Fibroblast of skin of right quadriceps (primary cell): ENCODE results near the gene RAPGEF1.

ENCODE experiments used
- DNase-seq: peaks from one replicate; pipeline ENCODE4 v3.0.0-alpha.2; 2013

The RAPGEF1 gene

DNA sequence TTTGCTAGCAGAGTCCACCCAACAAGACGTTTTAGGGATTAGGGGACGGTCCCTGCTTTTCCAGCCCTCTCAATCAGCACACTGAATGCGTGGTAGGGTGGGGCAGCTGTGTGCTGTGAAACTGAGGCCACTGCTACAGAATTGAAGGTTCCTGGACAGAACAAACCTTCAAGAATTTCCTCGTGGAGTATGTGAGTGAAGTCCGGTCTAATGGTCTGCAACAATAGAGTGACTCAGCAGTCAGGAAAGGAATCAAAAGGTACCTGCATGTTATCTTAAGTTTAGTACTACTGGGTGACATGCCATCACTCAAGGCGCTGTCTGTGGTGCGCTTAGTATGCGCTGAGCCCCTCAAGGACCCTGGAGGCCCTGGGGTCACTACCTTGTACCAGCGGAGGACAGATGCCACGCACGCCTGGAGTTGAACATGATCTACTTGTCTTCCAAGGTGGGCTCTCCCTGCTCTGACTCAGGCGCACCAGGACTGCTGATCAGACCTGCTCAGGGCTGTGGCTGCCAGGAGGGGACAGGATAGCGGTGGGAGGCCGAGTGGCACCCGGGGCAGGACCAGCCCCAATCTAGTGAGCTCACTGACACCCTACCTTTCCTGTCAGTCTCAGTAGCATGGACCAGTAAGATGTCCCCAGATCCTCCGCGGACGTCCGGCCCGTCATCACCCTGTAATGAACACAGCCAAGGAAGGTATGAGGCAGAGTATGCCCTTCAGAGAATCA is 144.0 kb downstream of the RAPGEF1 start:
- no peak for DNase-seq

DNA sequence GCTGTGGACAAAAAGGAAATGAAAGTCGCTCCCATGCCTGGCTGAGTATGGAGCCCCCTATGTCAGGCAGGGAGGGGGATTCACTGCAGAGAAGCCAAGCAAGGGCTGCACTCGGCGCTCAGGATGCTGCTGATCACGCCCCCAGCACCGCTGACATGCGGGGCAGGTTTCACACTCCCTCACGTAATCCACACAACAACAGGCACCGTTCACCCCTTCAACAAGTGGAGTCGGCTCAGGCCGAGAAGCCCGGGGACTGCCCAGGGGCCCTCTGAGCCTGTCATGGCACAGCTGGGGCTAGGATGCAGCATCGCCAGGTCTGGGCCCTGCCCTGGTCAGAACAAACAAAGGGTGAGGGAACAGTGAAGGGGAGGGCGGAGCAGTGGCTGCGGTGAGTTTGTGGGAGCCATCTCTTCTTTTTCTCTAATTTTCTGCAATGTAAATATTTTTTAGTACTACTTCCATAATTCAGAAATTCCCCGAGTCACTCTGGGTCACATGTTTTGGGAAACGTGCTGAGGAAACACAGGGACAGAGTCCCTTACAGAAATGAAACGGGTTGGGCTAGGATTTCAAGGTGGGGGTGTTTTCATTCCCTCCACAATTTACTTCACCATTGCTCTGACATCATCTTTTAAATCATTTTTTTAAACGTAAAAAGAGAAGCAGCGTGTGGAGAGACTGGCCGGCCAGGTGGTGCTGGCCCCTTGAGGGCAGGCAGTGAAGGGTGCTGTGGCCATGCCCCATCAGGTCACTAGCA is 144.8 kb downstream of the RAPGEF1 start:
- DNase-seq: no peak

DNA sequence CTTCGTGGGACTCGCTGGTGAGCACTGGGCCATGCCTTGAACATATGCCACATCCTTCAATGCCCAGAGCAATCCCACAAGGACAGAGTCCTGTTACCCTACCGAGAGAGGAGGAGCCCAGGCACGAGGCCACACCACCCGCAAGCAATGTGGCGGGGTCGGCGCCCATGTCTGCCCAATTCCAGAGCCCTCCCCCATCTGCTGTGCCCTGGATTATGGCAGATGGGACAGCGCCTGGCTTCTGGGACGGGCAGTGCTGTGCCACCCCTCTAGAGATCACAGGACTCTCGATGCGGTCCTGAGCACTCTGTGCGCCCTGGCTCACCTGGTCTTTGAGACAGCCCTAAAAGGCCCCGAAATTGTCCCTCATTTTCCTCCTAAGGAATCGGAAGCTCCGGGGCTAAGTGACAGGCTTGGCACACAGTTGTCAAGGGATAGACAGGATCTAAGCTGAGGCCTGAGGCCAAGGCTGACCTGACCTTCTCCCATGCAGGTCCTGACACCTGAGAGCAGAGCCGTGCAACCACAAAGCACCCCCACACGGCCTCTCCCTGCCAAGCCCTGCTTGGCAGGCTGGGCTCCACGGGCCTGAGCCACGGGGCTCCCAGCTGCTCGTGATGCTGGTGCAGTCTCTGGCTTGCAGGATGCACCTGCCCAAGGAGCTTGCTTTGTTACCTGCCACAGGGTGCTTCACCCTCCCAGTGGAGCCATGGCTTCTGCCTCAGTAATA is 145.8 kb downstream of the RAPGEF1 start:
- no peak for DNase-seq

DNA sequence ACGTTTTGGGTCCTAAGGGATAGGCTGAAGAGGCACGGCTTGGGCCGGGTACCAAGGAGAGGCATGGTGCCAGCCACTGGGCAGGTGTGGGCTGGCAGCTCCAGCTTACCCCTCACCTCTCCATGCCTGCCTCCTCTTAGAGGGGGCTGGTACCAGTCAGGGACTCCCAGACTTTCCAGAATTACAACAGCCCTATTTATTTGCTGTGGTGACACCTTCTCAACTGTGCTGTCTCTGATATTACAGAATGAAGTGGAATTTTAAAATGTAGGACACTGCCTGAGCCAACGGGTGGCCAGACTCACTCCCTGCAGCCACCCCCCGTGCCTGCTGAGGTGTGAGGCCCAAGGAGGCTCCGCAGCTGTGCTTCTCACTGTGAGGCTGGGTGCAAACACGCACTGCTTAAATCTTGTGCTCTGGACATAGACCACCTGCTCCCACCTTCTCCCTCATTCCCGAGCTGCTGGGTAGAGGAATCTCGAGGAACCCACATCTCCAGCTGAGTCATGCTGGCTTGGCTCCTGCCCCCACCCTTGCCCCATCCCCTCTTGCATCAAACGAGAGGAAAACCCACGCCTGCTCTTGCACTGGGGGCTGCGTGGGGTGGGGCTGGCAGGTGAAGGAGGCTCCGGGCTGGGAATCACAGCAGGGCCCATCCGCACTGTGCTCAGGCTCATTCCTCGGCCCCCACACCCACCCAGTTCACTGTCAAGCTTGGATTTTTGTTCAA is 146.6 kb downstream of the RAPGEF1 start:
- no peak for DNase-seq

DNA sequence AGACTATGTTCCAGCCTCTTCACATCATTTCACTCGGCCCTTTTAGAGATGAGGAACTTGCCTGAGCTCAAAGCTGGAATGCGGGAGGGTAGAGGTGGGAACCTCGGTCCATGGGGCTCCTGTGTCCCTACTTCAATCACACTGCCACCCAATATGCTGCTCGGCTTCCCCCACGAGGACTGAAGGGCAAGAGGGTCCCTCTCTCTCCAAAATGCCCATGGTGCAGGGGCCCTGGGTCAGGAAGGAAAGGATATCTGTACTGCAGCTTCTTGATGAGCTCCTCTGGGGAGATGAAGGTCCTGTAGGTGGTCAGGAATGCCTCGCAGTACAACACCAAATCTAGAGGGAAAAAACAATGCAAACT is 148.0 kb downstream of the RAPGEF1 start:
- no peak for DNase-seq

DNA sequence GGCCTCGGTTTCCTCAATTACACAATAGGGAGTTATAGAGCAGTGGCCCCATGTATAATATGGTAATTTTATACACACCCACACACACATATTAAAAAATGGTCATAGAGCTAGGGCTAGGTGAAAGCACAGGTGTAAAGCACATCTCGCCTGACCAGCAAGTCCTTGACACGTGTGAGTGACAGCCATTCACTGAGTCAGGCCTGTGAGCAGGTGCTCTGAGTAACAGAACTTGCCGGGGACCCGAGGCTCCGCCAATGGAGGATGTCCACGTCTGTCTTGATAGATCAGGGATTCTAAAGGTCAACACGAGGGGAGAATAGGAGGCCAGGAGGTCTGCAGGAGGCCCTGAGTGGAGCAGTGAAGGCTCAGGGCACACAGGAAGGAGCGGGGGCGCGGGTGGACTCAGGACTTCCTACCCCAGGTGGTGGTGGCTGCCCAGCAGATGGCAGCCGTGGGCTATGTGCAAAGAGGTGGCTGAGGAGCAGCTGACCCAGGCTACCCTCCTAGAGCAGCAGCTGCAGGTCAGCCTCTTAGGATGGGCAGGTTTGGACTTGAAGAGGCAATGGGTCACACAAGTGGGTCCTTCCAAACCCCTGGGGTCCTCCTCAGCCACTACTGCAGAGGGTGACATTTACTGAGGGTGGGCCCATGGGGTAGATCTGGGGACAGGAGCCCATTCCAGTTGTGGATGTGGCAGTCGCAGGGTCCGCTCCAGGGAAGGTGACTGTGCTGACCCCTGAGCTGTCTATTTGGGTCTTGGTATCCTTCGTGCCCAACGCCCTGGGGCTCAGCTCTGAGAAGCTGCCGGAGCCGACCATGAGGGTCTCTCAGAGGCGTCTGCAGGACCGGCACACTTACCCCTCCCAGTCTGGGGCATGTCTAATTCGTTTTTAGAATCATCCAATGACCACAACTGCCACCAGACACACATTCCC is 148.7 kb downstream of the RAPGEF1 start:
- peak; percentile 62 for DNase-seq

DNA sequence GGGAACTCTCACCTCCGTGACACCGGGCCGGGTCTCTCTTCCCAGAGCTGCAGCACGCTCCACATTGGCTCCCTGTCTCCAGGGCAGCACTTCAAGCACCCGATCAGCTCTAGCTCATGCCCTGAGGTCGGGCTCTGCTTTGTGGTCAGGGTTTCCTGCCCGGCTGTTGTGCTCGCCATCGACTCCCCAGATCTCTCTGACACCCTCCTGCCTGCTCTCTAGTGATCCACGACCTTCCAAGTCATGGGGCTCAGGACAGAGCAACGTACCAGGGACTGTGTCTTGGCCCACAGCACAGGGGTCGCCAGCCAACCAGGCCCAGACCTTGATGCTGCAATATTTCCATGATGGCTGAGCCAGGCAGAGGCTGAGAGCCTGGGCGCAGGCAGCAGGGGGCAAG is 149.4 kb downstream of the RAPGEF1 start:
- DNase-seq: no peak

DNA sequence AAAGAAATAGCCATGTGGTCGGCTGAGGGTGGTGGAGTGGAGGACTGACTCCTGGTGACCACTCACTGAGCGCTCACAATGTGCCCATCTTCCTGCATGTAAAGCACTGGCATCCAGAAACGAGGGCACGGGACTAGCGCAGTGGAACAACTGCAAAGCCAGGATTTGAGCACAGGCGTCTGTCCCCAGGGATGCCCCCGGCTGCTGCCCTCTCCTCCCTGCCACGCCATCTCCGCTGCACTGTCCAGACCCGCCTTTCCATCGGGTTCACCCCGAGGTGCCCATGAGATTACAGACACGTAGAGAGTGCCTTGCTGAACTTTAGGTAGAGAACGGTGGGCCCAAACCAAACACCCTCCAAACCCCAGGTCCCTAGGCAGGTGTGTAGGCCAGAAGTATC is 149.9 kb downstream of the RAPGEF1 start:
- DNase-seq: no peak

DNA sequence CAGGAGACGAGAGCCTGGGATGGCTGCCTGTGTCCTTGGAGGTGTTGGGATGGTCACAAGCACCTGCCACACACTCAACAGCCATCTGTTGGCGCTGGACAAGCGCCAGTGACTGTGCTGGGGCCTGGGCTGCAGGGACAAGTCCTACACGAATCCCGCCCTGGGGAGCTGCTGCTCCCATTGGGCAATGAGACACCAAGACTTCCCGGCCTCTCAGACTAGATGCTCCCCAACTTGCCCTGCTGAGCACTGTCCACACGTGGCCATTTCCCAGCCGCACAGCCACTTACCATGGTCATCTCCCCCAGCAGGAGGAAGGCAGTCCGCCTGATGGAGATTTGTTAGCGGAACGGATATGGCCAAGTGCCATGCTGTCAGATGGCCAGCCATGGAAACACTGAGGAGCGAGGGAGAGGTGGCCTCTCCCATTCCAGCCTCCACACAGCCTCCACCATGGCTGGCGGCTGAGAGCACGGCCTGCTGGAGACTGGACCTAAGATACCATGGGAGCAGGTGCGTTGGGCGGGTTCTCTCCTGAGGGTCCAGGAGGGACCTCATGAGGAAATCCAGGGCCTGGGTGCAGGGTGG is 150.7 kb downstream of the RAPGEF1 start:
- no peak for DNase-seq

DNA sequence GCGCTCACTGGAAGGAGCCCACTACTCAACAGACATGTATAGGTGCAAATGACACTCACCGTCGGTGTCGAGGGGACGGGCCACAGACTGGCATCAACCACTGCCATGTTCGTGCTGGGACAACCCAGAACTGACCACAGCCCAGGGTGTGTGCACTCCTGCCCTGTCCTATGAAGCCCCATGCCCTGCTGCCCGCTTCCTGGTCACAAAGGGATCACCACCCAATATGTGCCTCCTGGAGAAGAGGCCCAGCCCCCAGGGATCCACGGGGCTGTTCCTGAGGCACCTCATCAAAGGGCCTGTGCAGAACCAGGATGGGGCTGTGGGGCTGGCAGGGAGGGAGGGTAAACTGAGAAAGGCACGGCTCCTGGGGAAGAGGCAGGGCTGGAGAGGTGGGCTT is 151.5 kb downstream of the RAPGEF1 start:
- no peak for DNase-seq

DNA sequence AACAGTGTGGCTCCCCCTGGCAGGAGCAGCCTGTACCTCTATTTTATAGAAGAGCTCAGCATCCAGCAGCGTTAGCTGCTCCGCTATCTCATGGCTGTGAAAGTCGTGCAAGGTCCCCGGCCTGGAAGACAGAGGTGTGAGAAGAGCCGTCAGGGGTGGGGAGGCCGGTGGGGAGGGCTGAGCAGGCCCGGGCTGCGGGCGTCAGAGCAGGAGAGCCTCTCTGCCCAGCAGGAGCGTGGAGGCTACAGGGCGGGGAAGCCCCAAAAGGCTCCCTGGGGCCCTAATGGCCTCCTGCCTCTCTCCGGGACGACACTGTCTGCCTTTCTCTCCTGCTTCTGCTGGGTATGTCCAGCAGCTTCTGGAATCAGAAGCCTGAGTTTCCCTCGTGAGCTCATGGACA is 152.0 kb downstream of the RAPGEF1 start:
- no peak for DNase-seq

DNA sequence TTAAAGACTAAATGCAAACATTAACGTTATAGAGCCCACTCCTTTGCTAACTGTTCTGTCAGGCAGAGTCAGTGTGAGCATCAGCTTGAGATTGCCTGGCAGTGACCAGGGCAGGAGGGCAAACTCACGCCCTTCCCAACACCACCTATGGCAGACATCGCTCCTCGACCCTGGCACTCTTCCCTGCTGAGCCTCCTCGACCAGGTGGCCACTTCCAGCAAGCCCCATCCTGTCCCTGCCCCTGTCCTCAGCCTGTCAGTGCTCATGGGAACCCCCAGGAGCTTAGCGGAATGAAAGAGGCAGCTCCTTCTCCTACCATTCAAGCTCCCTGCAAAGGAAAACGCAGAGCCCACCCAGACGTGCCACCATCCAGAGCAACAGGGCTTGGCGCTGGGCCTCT is 152.5 kb downstream of the RAPGEF1 start:
- no peak for DNase-seq

DNA sequence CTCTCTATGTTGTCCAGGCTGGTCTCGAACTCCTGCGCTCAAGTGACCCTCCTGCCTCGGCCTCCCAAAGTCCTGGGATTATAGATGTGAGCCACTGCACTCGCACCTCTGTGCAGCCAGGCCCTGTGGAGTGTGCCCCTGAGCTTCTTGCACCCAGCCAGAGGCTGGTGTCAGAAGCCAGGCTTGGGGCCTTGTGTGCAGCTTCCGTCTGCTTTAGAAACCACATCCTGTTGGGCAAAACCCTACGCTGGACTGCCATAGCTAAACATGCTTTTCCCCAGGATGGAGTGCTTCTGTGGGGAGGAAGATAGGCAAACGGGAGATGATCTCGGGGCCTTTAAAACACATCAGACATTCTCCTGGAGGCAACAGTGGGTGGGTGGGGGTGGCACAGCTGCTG is 154.5 kb downstream of the RAPGEF1 start:
- DNase-seq: no peak

DNA sequence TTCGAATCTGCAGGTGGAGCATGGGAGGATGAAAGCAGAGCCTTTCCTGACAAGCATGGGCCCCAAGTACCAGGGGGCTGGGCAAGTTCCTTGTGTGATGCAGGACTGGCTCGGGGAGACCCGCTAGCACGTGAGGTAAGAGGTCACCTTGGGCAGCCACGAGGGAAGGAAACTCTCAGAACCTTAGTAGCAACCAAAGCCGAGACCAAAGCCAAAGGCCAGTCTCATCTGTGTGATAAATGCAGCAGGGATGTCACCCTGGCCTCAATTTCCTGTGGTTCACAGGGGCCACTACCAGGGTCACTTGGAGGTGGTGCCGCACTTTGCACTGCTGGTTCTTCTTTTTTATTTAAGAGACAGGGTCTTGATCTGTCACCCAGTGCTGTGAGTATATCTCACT is 155.0 kb downstream of the RAPGEF1 start:
- no peak for DNase-seq

DNA sequence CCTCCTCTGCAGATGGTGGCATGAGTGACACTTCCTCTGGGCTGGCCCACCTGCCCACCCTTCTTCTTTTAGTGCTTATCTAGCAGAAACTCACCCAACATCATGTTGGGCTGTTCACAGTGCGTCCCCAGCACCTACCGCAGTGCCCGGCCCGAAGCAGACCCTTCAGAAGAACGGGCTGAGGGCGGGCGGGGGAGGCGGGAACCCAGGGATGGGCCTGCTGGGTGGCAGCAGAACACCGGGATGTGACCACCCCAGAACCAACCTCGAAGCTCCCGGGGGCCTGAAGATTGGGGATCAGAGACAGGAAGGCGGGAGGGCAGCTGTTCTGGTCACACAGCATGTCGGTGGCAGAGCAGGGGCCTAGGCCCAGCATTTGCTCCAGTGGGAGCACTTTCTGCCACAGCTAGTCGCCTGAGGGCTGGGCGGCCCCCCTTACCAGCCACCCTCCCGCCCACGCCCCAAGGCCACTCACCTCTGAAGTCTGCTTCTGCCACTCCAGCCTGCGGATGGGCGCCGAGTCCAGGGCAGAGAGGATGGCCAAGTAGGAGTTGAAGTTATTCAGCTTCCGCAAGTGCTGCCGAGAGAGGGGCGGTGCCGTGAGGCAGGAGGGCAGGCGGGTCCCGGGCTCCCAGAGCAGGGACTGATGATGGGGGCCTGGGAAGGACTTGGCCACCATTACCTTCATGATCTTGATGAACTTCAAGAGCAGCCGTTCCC is 155.9 kb downstream of the RAPGEF1 start:
- no peak for DNase-seq

DNA sequence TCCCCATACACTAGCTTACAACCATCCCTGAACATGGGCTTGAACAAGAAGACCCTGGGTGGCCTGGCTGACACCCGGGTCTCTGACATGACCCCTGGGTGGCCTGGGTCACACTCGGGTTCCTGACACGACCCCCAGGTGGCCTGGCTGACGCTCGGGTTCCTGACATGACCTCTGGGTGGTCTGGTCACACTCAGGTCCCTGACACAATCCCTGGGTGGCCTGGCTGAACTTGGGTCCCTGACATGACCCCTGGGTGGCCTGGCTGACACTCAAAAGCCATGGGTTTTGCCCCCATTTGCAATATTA is 156.6 kb downstream of the RAPGEF1 start:
- DNase-seq: no peak

DNA sequence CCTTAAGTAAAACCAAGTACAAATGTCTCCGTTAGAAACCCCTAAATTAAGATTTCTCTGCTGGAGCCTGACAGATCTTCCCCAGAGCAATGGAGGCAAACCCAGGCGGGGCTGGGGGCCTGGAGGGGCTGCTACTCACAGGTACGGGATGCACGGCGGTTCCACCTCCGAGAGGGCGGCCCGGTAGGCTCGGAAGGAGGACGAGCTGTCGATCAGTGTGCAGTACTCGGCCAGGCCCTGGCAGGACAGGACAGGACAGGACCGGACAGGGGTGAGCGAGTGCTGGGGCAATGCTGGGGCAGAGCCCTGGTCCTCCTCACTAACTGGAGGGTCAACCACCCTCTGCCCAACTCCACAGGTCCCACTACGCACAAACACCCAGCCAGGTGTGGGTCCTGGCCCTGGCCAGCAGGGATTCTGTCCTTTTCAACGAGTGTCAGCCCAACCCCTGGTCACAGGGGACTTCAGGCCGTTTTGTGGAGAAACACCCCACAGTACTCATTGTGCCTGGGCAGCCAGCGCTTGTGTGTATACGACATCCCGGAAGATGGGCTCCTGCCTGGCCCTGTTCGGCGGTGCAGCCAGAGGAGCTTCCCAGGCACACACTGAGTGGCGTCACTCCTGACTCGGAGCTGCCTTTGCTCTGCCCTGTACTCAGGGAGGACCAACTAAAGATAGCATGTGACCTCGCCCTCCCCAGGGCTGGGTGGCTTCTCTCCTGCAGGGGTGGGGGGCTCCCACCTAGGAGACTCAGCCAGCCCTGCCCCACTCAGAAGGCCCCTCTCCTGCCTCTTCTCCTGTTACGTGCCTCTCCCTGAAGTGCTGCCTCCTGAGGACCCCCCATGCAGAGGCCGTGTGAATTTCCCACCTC is 157.2 kb downstream of the RAPGEF1 start:
- DNase-seq: no peak

DNA sequence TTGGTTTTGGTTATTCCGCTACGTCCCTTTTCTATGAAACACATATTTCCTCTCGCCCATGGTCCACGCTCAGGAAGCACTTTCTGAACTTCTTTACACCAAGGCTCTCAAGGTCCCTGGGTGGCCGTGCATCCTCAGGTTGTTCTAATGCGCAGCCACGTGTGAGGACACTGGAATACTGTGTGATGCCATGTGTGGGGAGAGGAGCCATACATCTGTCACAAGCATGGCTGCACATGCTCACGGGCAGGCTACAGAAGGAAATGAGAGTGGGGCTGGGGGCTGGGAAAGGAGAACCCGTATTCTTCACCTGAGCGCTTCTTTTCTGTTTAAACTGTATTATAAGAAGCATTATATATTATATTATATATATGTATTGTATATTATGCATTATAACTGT is 157.8 kb downstream of the RAPGEF1 start:
- no peak for DNase-seq

DNA sequence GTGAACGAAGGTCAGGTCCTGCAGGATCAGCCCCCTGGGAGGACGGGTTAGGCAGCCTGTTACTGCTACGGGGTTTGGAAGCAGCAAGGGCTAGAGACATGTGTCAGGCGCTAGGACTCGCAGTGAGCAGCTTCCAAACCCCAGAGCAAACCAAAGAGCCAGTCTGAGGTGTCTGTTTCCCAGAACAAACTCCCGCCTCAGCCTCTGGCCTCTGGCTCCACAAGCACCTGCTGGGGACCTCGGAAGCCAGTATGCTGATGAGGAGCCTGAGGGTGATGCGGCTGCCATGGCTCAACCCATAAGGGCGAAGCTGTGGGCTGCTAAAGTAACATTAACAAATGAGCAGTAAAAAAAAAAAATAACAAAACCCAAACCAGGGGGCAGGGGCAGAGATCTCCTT is 159.5 kb downstream of the RAPGEF1 start:
- no peak for DNase-seq

DNA sequence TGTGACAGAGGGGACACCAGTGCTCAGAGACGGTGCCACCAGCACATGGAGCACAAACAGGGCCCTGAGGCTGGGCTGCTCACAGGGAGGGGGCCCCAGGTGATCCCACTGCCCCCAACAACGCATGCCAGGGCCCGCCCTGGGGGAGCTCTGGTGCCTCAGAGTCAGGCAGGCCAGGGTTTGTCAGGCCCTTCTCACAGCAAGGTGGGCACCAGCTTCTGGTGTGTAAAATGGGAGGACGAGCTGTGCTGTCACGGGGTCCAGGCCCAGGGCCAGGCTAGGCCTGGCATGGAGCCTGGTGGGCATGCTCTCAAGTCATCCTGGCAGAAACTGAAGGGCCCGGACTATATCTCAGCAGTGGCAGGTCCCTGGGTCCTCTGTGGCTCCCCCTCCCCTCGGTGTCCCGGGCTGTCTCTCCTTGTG is 160.1 kb downstream of the RAPGEF1 start:
- no peak for DNase-seq
